Right lobe of liver (tissue), 6 donors: Measurements from ENCODE around the gene DRD2. TPM values are rescaled to one million over a fixed set of nuclear protein-coding genes. Genes with fewer than 3 reads are reported as not detected.

Experiments
- ATAC-seq, 4 donors: fragments of 200-7000 bp; cut with Tn5 transposase; one replicate each; pipeline ENCODE4 v1.9.1; 2020; ENCODE audit warnings: mild to moderate bottlenecking in 4 of 4, moderate library complexity in 4 of 4
- DNase-seq, 3 donors: peaks; one replicate each; pipeline ENCODE4 v3.0.0-alpha.2; 2020
- H3K27ac ChIP-seq, 3 donors: fragments of 200-600 bp; one replicate each; pipeline ENCODE4 v1.8.0; 2022
- H3K27me3 ChIP-seq, 2 donors: fragments of 200-600 bp; one replicate each; pipeline ENCODE4 v1.8.0; 2022
- H3K36me3 ChIP-seq, 4 donors: fragments of 200-600 bp; sonication (generic) in 1 of 4; one replicate each; pipeline versions ENCODE4 v1.5.1 to v1.8.0; 2017 to 2022; ENCODE audit warnings: control low read depth in 1 of 4
- H3K4me1 ChIP-seq, 4 donors: fragments of 200-600 bp; sonication (generic) in 1 of 4; one replicate each; pipeline versions ENCODE4 v1.5.1 to v1.8.0; 2017 to 2022; ENCODE audit warnings: control low read depth in 1 of 4
- H3K4me3 ChIP-seq, 3 donors: fragments of 200-600 bp; one replicate each; pipeline ENCODE4 v1.8.0; 2022
- H3K9me3 ChIP-seq, 4 donors: fragments of 200-600 bp; sonication (generic) in 1 of 4; one replicate each; pipeline versions ENCODE4 v1.5.1 to v1.8.0; 2017 to 2022; ENCODE audit warnings: control low read depth in 1 of 4
- CTCF ChIP-seq, 4 donors: fragments of 200-600 bp in 3 of 4; fragments of 450-650 bp in 1 of 4; IDR thresholded peaks; one replicate each; pipeline versions ENCODE4 v1.5.1 to v1.8.0; 2016 to 2022; ENCODE audit warnings: antibody characterized with exemption in 4 of 4, mild to moderate bottlenecking in 2 of 4
- POLR2A ChIP-seq: fragments of 450-650 bp; IDR thresholded peaks from one replicate; pipeline ENCODE4 v1.6.1; 2017; ENCODE audit warnings: antibody characterized with exemption, mild to moderate bottlenecking
- WGBS: methylation state at CpG from one replicate; pipeline ENCODE4 v1.1.6; 2018; ENCODE audit warnings: low coverage, low lambda C conversion rate; ENCODE audit not compliant: insufficient coverage; ENCODE audit errors: missing lambda C conversion rate; 5-methylcytosine and 5-hydroxymethylcytosine counted together
- intact Hi-C, 2 donors: fragments of 100-400 bp; cut with DNase I; formaldehyde crosslinking; loops; one replicate each; pipeline versions ENCODE4 v1.11.2 to v1.14.1; 2022
- total RNA-seq, 6 experiments: library from RNA; depleted of rRNA in 2 of 6; stranded (reverse); fragments of >200 nt in 2 of 6; fragmentation: NEBNext Ultra II Directional in 3 of 6; extraction: Animal tissue kit (Norgen Biotek cat#: 25700) in 3 of 6; gene quantifications; one replicate each; pipeline versions ENCODE4 v1.1.0 to v1.2.4, GENCODE V29; 2016 to 2023
- donor health status: DM: no; HTN: yes; CAD: no.
- donor health status: DM: no; HTN: no; CAD: no.
- donor health status: DM: no; HTN: no; CAD: no.
- donor health status: DM: no; HTN: yes; CAD: no.
- donor health status: DM: no; HTN: yes; CAD: no.

DRD2 gene
- total RNA-seq, 6 experiments from 2014 or later = 0.13 TPM; not detected in 5

- no peak for TF ChIP-seq POLR2A
- no peak for TF ChIP-seq CTCF (IDR thresholded peaks at IDR 0.05)
- intact Hi-C loops = no loop called here
- DNase-seq (no peak), ATAC-seq (no peak)
- H3K27me3 ChIP-seq = no peaks in the 10 kb centered on the region
- no peak overlapping the region for H3K27ac ChIP-seq
- no peaks in the 10 kb centered on the region for H3K9me3 ChIP-seq
- 35% methylated on average over 5 of the region's 5 CpGs for WGBS
- no peak overlapping the region for H3K4me3 ChIP-seq
- H3K36me3 ChIP-seq = no peaks in the 10 kb centered on the region
- no peaks in the 10 kb centered on the region for H3K4me1 ChIP-seq
These were observed 43.7 kb upstream of the DRD2 start for GRCh38 chr11:113518716-113519495.

DNA sequence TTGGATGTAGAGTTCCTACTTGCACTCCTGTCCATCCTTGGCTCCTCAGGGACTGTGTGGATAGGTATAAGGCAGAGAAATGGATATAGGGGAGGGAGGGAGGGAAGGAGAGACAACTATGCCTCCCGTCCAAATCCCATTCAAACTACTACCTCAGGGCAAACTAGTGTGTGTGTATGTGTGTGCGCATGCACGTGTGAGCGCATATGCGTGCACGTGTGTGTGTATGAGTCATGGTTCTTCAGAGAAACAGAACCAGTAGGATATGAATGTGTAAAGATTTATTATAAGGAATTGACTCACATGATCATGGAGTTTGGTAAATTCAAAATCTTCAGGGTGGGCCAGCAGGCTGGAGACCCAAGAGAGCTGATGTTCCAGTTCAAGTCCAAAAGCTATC, 42.2 kb upstream of the DRD2 start:
- intact Hi-C loops = no loop called here
- TF ChIP-seq CTCF (IDR thresholded peaks at IDR 0.05) (no peak), POLR2A (no peak)
- WGBS = 83% methylated on average over 6 of the region's 6 CpGs
- no peaks in the 10 kb centered on the region for H3K9me3 ChIP-seq
- H3K4me1 ChIP-seq = no peaks in the 10 kb centered on the region
- no peaks in the 10 kb centered on the region for H3K27me3 ChIP-seq
- ATAC-seq (no peak), DNase-seq (no peak)
- H3K36me3 ChIP-seq = no peaks in the 10 kb centered on the region
- no peak overlapping the region for H3K4me3 ChIP-seq
- no peak overlapping the region for H3K27ac ChIP-seq

- Histone ChIP-seq H3K9me3 (no peaks in the 10 kb centered on the region), H3K4me3 (no peak overlapping the region), H3K27me3 (no peaks in the 10 kb centered on the region), H3K36me3 (no peaks in the 10 kb centered on the region), H3K4me1 (no peaks in the 10 kb centered on the region), H3K27ac (no peak overlapping the region)
- TF ChIP-seq CTCF (IDR thresholded peaks at IDR 0.05) (no peak), POLR2A (no peak)
- no peak for DNase-seq
- no peak for ATAC-seq
- intact Hi-C loops = no loop called here
- no CpG with 5 or more reads among the region's 2 CpGs for WGBS
These were observed 39.7 kb upstream of the DRD2 start for GRCh38 chr11:113514856-113515255.

GRCh38 chr11:113507341-113507740, 32.1 kb upstream of the DRD2 start:
- no peak for DNase-seq
- Histone ChIP-seq H3K27ac (no peak overlapping the region), H3K4me3 (no peak overlapping the region), H3K9me3 (no peaks in the 10 kb centered on the region), H3K36me3 (no peaks in the 10 kb centered on the region), H3K4me1 (no peaks in the 10 kb centered on the region), H3K27me3 (no peaks in the 10 kb centered on the region)
- TF ChIP-seq POLR2A = no peak
- no peak for TF ChIP-seq CTCF (IDR thresholded peaks at IDR 0.05)
- intact Hi-C loops = no loop called here
- ATAC-seq = no peak
